GM10847 (cell line): ENCODE measurements around the gene CLIC3.

Experiments used
- POLR2A ChIP-seq: IDR thresholded peaks from 2 replicates; pipeline ENCODE4 v1.6.1; 2011; ENCODE audit not compliant: insufficient read length; ENCODE audit errors: extremely low read depth

The CLIC3 gene

DNA sequence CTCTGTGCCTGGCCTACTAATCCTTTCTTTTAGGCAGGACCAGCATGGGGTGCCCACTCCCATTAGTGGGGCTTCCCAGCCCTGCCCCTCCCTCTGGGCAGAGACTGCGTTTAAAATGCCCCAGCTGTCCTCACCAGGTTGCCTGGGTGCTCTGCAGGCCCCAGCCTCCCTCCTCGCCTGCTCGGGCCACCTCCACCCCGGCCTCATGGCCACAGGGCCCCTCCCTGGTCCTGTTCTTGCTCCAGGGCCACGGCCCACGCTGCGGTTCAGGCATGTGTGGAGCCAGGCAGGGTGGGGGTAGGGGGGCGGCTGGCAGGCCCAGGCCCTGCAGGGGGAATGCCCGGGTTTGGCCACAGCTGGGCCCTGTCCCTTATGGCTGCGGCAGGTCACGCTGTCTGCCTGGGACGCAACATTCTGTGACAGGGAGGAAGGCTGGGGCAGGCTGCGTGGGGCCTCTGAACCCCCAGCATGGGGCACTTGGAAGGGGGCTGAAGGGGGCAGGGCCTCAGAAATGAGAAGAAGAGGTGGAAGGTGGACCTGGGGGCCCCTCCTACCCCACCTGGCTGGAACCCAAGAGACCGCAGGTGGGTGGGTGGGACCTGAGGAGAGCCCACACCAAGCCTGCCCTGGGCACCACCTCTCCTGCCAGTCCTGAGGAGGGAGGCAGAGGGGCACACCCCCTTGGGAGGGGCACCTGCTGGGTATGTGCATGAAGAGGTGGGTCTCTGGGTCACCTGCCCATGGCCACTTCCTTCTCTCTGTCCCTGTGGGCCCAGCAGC is 44.6 kb downstream of the CLIC3 start, which contains the start of gene LCN12:
Gene LCN12 (plus strand): TSS at position 733 of the 780 bp plus-strand sequence. CDS start 55 bp downstream, outside the sequence.
- no peak for TF ChIP-seq POLR2A

DNA sequence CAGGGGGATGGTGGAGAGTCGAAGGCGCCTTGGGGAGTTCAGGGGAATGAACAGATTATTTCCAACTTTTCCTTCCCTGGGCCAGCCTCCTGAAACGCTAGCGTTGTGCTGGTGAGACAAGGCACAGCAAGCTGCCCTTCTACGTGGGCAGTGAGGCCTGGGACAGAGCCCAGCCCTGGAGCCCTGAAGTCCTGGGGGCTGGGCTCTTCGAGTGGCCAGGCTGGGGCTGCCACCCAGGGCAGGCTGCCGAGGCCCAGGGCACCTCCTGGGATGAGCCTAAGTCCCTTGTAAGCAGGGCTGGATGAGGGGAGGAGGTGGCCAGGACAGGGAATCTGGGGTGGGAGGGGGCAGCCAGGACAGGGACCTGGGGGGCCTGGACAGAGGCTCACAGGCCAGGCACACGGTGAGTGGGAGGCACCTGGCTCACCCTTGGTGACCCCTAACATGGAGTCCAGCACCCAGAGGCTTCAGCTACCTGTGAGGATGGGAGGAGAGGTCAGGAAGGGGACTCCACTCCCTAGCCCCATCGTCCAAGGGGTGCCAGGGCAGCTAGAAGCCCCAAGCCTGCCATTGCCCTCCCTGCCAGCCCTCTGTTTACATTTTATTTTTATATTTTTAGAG is 45.6 kb downstream of the CLIC3 start:
- TF ChIP-seq POLR2A: no peak

DNA sequence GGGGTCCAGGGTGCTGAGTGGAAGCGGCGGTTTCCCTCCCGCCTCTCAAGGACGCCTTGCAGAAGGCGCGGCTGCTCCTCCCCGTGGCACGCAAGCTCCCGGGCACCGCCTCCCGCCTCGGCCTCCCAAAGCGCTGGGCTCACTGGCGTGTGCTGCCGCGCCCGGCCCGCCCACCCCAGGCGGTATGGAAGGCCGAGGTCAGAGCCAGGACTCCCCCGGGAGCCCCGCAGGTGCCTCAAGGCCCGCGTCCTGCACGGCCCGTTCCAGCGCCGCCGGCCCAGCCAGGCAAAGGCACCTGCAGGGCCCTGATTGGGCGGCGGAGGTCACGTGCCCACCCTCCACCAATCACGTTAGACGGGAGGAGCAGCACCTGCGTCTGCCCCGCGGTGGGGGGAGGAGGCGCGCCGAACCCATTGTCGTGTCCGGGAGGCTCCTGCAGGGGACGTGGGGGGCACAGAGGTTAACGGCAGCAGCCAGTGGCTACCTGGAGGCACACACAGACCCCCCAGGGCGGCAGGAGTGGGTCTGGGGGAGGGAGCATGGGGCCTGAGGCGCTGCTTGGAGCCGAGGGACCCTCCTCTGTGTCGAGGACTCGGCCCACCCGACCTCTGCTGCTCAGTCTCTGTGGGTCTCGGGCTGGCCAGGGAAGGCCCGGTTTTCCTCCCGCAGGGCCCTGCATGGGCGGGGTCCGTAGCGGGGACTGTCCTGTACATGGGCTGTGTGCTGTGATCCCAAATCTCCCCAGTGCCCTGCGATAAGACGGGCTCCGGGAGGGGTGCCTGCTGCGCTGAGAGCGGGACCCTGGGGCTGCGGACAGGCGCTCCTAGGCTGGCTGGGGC is 46.3 kb downstream of the CLIC3 start:
- TF ChIP-seq POLR2A: peak; percentile 75

DNA sequence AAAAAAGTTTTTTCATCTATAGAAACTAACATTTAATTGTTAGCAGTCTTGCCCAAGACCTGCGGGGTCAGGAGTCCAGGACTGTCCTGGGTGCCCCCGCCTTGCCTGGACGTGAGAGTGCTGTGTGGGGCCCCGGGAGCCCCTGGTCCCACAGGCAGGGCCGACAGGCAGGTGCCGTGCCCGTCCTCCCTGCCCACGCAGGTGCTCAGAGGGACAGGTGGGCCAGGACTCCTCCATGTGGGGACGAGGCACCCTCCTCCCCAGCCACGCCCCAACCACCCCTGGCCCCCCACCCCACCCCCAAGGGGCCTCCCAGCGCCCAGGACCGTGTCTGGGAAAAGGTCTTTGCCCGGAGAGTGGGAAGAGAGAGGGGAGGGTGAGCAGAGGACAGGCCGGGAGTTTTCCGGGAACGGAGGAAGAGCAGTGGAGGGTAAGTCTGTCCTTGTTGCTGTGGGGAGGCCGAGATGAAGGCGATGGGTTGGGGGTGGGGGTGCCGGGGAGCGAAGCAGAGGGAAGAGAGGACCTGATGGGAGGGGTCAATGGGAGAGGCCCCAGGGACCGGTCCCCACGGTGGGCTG is 47.0 kb downstream of the CLIC3 start:
- no peak for TF ChIP-seq POLR2A

DNA sequence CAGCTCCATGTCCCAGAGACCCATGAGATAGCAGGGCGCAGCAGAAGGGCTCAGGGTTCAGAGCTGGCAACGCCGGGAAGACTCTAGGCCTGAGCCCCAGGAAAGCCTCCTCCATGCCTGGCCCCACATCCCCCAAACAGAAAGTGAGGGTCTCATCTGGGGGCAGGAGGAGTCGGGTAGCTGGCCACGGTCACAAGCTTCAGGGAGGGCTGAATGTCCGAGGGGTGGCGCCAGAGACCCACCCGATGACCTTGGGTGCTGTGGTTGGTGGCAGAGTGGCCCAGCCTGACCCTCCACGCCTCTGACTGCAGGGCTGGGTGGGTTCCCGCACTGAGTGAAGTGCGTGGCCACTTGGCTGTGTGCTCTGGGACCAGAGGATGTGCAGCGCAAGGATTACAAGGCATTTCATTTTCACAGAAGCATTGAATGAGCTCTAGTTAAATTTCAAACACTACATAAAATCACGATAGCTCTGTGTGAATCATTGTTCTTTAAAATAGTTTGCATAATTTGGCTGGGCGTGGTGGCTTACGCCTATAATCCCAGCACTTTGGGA is 48.3 kb downstream of the CLIC3 start:
- TF ChIP-seq POLR2A: no peak

DNA sequence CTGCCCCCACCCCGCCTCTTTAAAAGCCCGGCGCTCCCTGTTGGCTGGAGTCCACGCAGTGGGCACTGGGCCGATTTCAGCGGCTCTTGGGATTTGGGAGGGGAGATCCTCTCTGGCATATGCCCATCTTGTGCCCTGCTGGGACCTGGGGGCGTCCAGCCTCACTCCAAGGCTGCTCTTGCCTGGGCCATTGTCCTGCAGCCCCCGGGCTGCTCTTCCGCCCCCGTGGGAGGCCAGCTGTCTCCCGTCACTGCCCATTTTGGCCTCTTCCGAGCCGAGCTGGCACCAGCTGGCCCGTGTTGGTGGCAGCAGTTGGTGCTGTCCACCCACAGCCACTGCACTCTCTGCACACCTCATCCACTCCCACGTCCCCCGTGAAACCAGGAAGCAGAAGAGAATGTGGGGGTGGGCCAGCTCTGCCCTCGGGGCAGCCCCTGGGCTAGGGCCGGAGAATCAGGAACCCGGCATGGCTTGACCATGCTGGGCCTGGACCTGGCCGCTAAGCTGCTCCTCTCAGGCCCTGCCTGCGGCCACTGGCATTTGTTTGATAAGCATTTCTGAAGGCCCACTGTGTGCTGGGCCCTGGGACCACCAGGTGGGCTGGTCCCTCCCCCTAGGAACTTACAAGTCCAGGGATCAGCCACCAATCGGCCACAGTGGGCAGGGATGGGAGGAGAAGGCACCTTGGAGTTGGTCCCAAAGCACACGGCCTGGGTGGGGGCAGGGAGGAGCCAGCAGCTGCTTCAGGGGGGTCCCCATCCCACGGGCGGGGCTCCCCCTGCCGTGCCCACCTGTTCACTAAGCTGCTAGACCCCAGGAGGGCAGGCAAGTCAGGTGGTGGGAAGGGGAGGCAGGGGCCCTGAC is 49.1 kb downstream of the CLIC3 start:
- TF ChIP-seq POLR2A: no peak

DNA sequence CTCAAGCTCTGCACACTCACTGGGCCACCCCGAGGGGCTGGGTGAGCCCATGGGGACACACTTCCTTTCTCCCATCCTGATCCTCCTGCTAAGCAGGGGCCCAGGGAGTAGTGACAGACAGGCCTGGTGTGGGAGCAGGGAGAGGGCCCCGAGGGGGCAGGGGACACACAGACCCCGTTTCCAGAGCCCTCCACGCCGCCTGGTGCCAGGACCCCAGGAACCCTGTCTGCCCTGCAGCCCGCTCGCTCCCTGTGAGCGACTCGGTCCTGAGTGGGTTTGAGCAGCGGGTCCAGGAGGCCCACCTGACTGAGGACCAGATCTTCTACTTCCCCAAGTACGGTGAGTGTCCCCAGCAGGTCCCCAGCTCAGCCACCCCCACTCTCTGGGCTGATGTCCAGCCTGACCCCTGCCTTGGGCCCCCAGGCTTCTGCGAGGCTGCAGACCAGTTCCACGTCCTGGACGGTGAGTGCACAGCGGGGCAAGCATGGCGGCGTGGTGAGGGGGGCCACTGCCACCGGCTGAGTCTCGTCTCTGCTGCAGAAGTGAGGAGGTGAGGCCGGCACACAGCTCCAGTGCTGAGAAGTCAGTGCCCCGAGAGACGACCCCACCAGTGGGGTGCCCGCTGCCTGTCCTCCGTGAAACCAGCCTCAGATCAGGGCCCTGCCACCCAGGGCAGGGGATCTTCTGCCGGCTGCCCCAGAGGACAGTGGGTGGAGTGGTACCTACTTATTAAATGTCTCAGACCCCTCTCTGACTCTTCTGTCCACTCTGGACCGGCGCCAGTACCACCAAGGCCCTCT is 49.9 kb downstream of the CLIC3 start:
- TF ChIP-seq POLR2A: no peak

DNA sequence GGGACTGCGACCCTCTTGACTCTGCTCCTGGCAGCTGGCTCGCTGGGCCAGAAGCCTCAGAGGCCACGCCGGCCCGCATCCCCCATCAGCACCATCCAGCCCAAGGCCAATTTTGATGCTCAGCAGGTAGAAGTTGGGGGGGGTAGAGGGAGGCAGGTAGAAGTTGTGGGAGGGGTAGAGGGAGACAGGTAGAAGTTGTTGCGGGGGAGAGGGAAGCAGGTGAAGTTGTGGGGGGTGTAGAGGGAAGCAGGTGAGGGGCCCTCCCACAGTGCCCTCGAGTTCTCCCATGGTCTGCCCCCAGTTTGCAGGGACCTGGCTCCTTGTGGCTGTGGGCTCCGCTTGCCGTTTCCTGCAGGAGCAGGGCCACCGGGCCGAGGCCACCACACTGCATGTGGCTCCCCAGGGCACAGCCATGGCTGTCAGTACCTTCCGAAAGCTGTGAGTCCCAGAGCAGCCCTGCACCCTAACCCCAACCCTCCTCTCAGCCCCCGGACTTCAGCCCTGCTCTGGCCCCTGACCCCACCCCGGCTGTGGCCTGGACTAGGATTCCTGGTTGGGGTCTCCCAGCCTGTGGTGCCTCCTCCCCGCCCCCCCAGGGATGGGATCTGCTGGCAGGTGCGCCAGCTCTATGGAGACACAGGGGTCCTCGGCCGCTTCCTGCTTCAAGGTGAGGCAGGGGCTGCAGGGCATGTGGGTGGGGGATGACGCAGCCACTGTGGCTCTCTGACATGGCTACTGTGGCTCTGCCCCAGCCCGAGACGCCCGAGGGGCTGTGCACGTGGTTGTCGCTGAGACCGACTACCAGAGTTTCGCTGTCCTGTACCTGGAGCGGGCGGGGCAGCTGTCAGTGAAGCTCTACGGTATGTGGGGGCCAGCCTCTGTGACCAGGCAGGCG is 50.8 kb downstream of the CLIC3 start:
- TF ChIP-seq POLR2A: no peak
